Osteocyte (in vitro differentiated cells): ENCODE measurements around the gene TARP. TPM values are rescaled to one million over a fixed set of nuclear protein-coding genes. Genes with fewer than 3 reads are reported as not detected.

Experiments used
- DNase-seq: peaks from one replicate; pipeline ENCODE4 v3.0.0; 2021; ENCODE audit warnings: mixed read lengths; ENCODE audit not compliant: unreplicated experiment; ENCODE audit errors: extremely low spot score
- H3K27ac Mint-ChIP-seq: one replicate; pipeline ENCODE4 v1.8.0; 2021; ENCODE audit warnings: mild to moderate bottlenecking, mixed read lengths; ENCODE audit not compliant: unreplicated experiment
- H3K27me3 Mint-ChIP-seq: one replicate; pipeline ENCODE4 v1.8.0; 2021; ENCODE audit warnings: mixed read lengths; ENCODE audit not compliant: unreplicated experiment
- H3K36me3 Mint-ChIP-seq: one replicate; pipeline ENCODE4 v1.8.0; 2021; ENCODE audit warnings: mixed read lengths; ENCODE audit not compliant: unreplicated experiment
- H3K4me1 Mint-ChIP-seq: one replicate; pipeline ENCODE4 v1.8.0; 2021; ENCODE audit warnings: mixed read lengths; ENCODE audit not compliant: unreplicated experiment
- H3K4me3 Mint-ChIP-seq: one replicate; pipeline ENCODE4 v1.8.0; 2021; ENCODE audit warnings: mild to moderate bottlenecking, moderate library complexity, mixed read lengths; ENCODE audit not compliant: unreplicated experiment
- H3K9me3 Mint-ChIP-seq: one replicate; pipeline ENCODE4 v1.8.0; 2021; ENCODE audit warnings: mixed read lengths; ENCODE audit not compliant: unreplicated experiment
- CTCF ChIP-seq: fragments of 200-600 bp; sonication (generic); IDR thresholded peaks from 2 replicates; pipeline ENCODE4 v1.5.0; 2021; ENCODE audit warnings: antibody characterized with exemption, mild to moderate bottlenecking, moderate library complexity
- total RNA-seq: library from RNA; stranded (reverse); gene quantifications from 2 replicates; pipeline ENCODE4 v1.2.1, GENCODE V29; 2021

The TARP gene

GRCh38 chr7:38215735-38216670 is 57.4 kb downstream of the TARP start:
- Mint-ChIP-seq H3K4me3 (no peak overlapping the region), H3K36me3 (peaks cover 36% of the 10 kb centered on the region), H3K4me1 (peaks cover 13% of the 10 kb centered on the region), H3K27ac (peak overlapping the region; percentile 36), H3K27me3 (no peaks in the 10 kb centered on the region), H3K9me3 (no peaks in the 10 kb centered on the region)
- TF ChIP-seq CTCF, result peak; percentile 96
- peak; percentile 91 for DNase-seq

- no peak for TF ChIP-seq CTCF
- Mint-ChIP-seq H3K36me3 (peaks cover 35% of the 10 kb centered on the region), H3K27me3 (no peaks in the 10 kb centered on the region), H3K4me3 (no peak overlapping the region), H3K9me3 (no peaks in the 10 kb centered on the region), H3K4me1 (peaks cover 17% of the 10 kb centered on the region), H3K27ac (peak overlapping the region; percentile 36)
- DNase-seq, result no peak
Measured at GRCh38 chr7:38215115-38215514, 58.3 kb downstream of the TARP start.

GRCh38 chr7:38211940-38212339 is 61.5 kb downstream of the TARP start:
- Mint-ChIP-seq H3K9me3 (no peaks in the 10 kb centered on the region), H3K27me3 (no peaks in the 10 kb centered on the region)

GRCh38 chr7:38211486-38211885 is 62.0 kb downstream of the TARP start:
- peaks cover 17% of the 10 kb centered on the region for H3K4me1 Mint-ChIP-seq
- no peaks in the 10 kb centered on the region for H3K9me3 Mint-ChIP-seq
- no peak for TF ChIP-seq CTCF
- H3K4me3 Mint-ChIP-seq, result no peak overlapping the region
- H3K27me3 Mint-ChIP-seq, result no peaks in the 10 kb centered on the region
- no peak overlapping the region for H3K27ac Mint-ChIP-seq
- H3K36me3 Mint-ChIP-seq, result peaks cover 37% of the 10 kb centered on the region
- DNase-seq, result no peak

More at GRCh38 chr7:38211940-38212339, 61.5 kb downstream of the TARP start:
- no peak for TF ChIP-seq CTCF
- Mint-ChIP-seq H3K4me3 (no peak overlapping the region), H3K36me3 (peaks cover 37% of the 10 kb centered on the region), H3K4me1 (peaks cover 17% of the 10 kb centered on the region), H3K27ac (no peak overlapping the region)
- DNase-seq, result no peak

Other genes starting within 250 kb of the TARP start
- gene STARD3NL, start 95.4 kb downstream of the TARP start, total RNA-seq, result 30.7 and 34.0 TPM in 2 replicates